K562 (cell line): Measurements from ENCODE around the gene CEP350. TPM values are rescaled to one million over a fixed set of nuclear protein-coding genes. Genes with fewer than 3 reads are reported as not detected.

Source experiments
- ATAC-seq: fragments of 200-7000 bp; cut with Tn5 transposase; 3 replicates; pipeline ENCODE4 v1.9.1; 2020; ENCODE audit warnings: moderate library complexity
- BruUV-seq: library from RNA; stranded (reverse); fragments of 400-500 nt; replicated peaks from 2 replicates; lab custom pipeline; 2021; lab: Mats Ljungman, UMichigan
- CTCF ChIA-PET: fragments of 300-600 bp; formaldehyde crosslinking; extraction: SDS; loops from one replicate; lab custom pipeline; 2021; ENCODE audit warnings: low intra/inter-chr PET ratio; lab: Yijun Ruan, JAX
- POLR2A ChIA-PET: fragments of 300-600, 350-650 bp; sonication (Branson Sonifier 250); formaldehyde crosslinking; extraction: SDS; loops from one replicate; lab custom pipeline; 2021; ENCODE audit warnings: antibody characterized with exemption, inconsistent platforms; lab: Yijun Ruan, JAX
- DNase-seq, 4 experiments: peaks; one replicate each; pipeline versions ENCODE4 v3.0.0 to v3.0.0-alpha.2; 2011 to 2018; ENCODE audit warnings: low spot score in 3 of 4, mixed read lengths in 3 of 4; ENCODE audit errors: extremely low read depth in 1 of 4
- FAIRE-seq: peaks from 2 replicates; lab custom pipeline; 2011; peaks lifted over from hg19 to GRCh38; lab: Jason Lieb, UNC
- H2AFZ ChIP-seq: 2 replicates; pipeline ENCODE4 v1.6.0; 2011; ENCODE audit warnings: low read depth, low read length, control low read depth, inconsistent platforms
- H3K27ac ChIP-seq: fragments of 200-600 bp; 3 replicates; pipeline ENCODE4 v1.8.0; 2011; ENCODE audit warnings: low read depth, mild to moderate bottlenecking, control low read depth, inconsistent platforms, low read length, moderate library complexity, mixed read lengths; ENCODE audit errors: extremely low read depth
- H3K27me3 ChIP-seq, 2 experiments: fragments of 300-600 bp in 1 of 2; 2 replicates in 1 of 2; 3 replicates in 1 of 2; pipeline versions ENCODE4 v1.6.0 to v1.8.0; 2011; ENCODE audit warnings: inconsistent platforms in 2 of 2, low read length in 2 of 2, mild to moderate bottlenecking in 1 of 2, mixed read lengths in 1 of 2, moderate library complexity in 1 of 2; ENCODE audit not compliant: control insufficient read depth in 2 of 2, insufficient read depth in 2 of 2
- H3K36me3 ChIP-seq: fragments of 300-600 bp; 3 replicates; pipeline ENCODE4 v1.8.0; 2011; ENCODE audit warnings: mild to moderate bottlenecking, low read length, inconsistent platforms; ENCODE audit not compliant: control insufficient read depth, insufficient read depth
- H3K4me1 ChIP-seq, 2 experiments: fragments of 200-600 bp in 1 of 2; replicated peaks in 1 of 2; 2 replicates in 1 of 2; 3 replicates in 1 of 2; pipeline versions ENCODE4 v1.5.1 to v1.8.0; 2011; ENCODE audit warnings: inconsistent platforms in 2 of 2, low read length in 2 of 2, mild to moderate bottlenecking in 1 of 2, mixed read lengths in 1 of 2, moderate library complexity in 1 of 2; ENCODE audit not compliant: control insufficient read depth in 2 of 2, insufficient read depth in 2 of 2
- H3K4me2 ChIP-seq: 2 replicates; pipeline ENCODE4 v1.6.1; 2011; ENCODE audit warnings: low read length, control low read depth, inconsistent platforms, mixed read lengths; ENCODE audit not compliant: insufficient read depth
- H3K4me3 ChIP-seq: fragments of 200-600 bp; sonication (generic), shearing (Covaris generic); 2 replicates; pipeline ENCODE4 v1.5.1; 2016; ENCODE audit warnings: control low read depth, inconsistent platforms
- H3K79me2 ChIP-seq: fragments of 200-600 bp; 3 replicates; pipeline ENCODE4 v1.8.0; 2011; ENCODE audit warnings: low read length, inconsistent platforms; ENCODE audit not compliant: control insufficient read depth, insufficient read depth
- H3K9ac ChIP-seq, 2 experiments: 2 replicates each; pipeline versions ENCODE4 v1.6.0 to v1.6.1; 2011; ENCODE audit warnings: low read depth in 2 of 2, low read length in 2 of 2, control low read depth in 1 of 2, inconsistent platforms in 1 of 2, mild to moderate bottlenecking in 1 of 2, mixed read lengths in 1 of 2; ENCODE audit not compliant: insufficient read depth in 1 of 2
- H3K9me1 ChIP-seq: one replicate; pipeline ENCODE4 v1.6.0; 2011; ENCODE audit warnings: inconsistent platforms, mild to moderate bottlenecking, low read length, moderate library complexity; ENCODE audit not compliant: control insufficient read depth, insufficient read depth
- H3K9me3 ChIP-seq: replicated peaks from 2 replicates; pipeline ENCODE4 v1.5.1; 2011; ENCODE audit warnings: low read depth, low read length, inconsistent platforms; ENCODE audit not compliant: control insufficient read depth, insufficient read depth
- H4K20me1 ChIP-seq: replicated peaks from 2 replicates; pipeline ENCODE4 v1.6.1; 2011; ENCODE audit warnings: low read length, inconsistent platforms, mixed read lengths; ENCODE audit not compliant: control insufficient read depth, insufficient read depth
- HNRNPK ChIP-seq: fragments of 200-400 bp; formaldehyde crosslinking; IDR thresholded peaks from one replicate; pipeline ENCODE4 v1.6.1; 2018; ENCODE audit warnings: mild to moderate bottlenecking, low read depth, low read length; ENCODE audit not compliant: poor library complexity, severe bottlenecking
- KAT2B ChIP-seq: IDR thresholded peaks from one replicate; pipeline ENCODE4 v1.6.1; 2012; ENCODE audit warnings: low read depth, mild to moderate bottlenecking, control low read depth, inconsistent platforms, low read length, moderate library complexity
- PCBP1 ChIP-seq: fragments of 200-400 bp; formaldehyde crosslinking; IDR thresholded peaks from 2 replicates; pipeline ENCODE4 v1.6.1; 2018; ENCODE audit warnings: mild to moderate bottlenecking, low read depth, low read length; ENCODE audit not compliant: poor library complexity, severe bottlenecking
- PCBP2 ChIP-seq: fragments of 200-400 bp; formaldehyde crosslinking; IDR thresholded peaks from 2 replicates; pipeline ENCODE4 v1.6.1; 2018; ENCODE audit warnings: low read length, low read depth, mild to moderate bottlenecking, moderate library complexity; ENCODE audit not compliant: poor library complexity, severe bottlenecking
- SAFB ChIP-seq: fragments of 200-400 bp; formaldehyde crosslinking; IDR thresholded peaks from 2 replicates; pipeline ENCODE4 v1.6.1; 2017; ENCODE audit warnings: low read depth, low read length, borderline replicate concordance
- SIN3B ChIP-seq: fragments of 450-650 bp; IDR thresholded peaks from 2 replicates; pipeline ENCODE4 v1.6.1; 2017; ENCODE audit warnings: low read depth, mild to moderate bottlenecking, moderate library complexity
- TCFL5 ChIP-seq: fragments of 250-450 bp; sonication (Bioruptor Pico); conservative IDR thresholded peaks from 2 replicates; pipeline ENCODE4 v1.6.1; 2021; ENCODE audit warnings: mild to moderate bottlenecking, moderate library complexity, matching md5 sums
- WGBS: fragments of 100-300 bp; shearing (Covaris generic); methylation state at CpG from one replicate; pipeline ENCODE4 v1.1.6; 2016; ENCODE audit warnings: low coverage, mixed read lengths; ENCODE audit not compliant: insufficient coverage; ENCODE audit errors: missing lambda C conversion rate; 5-methylcytosine and 5-hydroxymethylcytosine counted together
- in situ Hi-C: fragments of 300-500 bp; cut with MboI; formaldehyde crosslinking; loops from 4 replicates; pipeline ENCODE4 v1.15.0; 2018; ENCODE audit warnings: inconsistent platforms, mixed read lengths
- intact Hi-C: fragments of 100-400 bp; cut with micrococcal nuclease; formaldehyde crosslinking; loops from 2 replicates; pipeline ENCODE4 v1.14.2; 2022
- polyA plus RNA-seq, 8 experiments: library from polyadenylated mRNA; depleted of rRNA in 4 of 8; stranded (reverse) in 5 of 8; unstranded in 3 of 8; fragments of >200 nt; fragmentation: Nextera tagmentation in 2 of 8; fragmentation: Illumina TruSeq in 1 of 8; extraction: Ambion mirVana in 2 of 8; extraction: Trizol in 1 of 8; gene quantifications; 2 replicates each; pipeline versions ENCODE4 v1.2.1 to v1.2.3, GENCODE V29; 2011 to 2014; ENCODE audit warnings: inconsistent platforms in 1 of 8, missing spikeins in 1 of 8
- total RNA-seq, 7 experiments: library from RNA; depleted of rRNA in 6 of 7; stranded (reverse); fragments of >200 nt in 6 of 7; fragmentation: Illumina TruSeq in 2 of 7; extraction: Trizol in 2 of 7; gene quantifications; 2 replicates each; pipeline versions ENCODE4 v1.2.1 to v1.2.3, GENCODE V29; 2011 to 2021; ENCODE audit warnings: low replicate concordance in 1 of 7
- TF ChIP-seq, protein P1 (sequence below), 2 experiments: fragments of 450-650 bp in 1 of 2; IDR thresholded peaks; 2 replicates each; pipeline ENCODE4 v1.6.1; 2011 to 2017; ENCODE audit warnings: low read depth in 2 of 2, antibody characterized with exemption in 1 of 2, borderline replicate concordance in 1 of 2, low read length in 1 of 2, mild to moderate bottlenecking in 1 of 2, mixed read lengths in 1 of 2; ENCODE audit not compliant: control insufficient read depth in 1 of 2

The CEP350 gene
- total and polyA plus RNA-seq, 9 of the 15 experiments (the other 6 are each of a cell fraction or from before 2014, with no cell fraction given): 8.3 to 64.3 (median 28.0) TPM

GRCh38 chr1:180084867-180085266 lies 130.3 kb downstream of the CEP350 start:
- in situ Hi-C loops: no loop called here
- WGBS: 95% methylated on average over 1 of the region's 1 CpG

More at GRCh38 chr1:180084867-180085266, 130.3 kb downstream of the CEP350 start:
- Histone ChIP-seq H3K9ac (no peak overlapping the region), H2AFZ (no peak overlapping the region)
- TF ChIP-seq SIN3B: no peak
- peak; percentile 50 for TF ChIP-seq PCBP1
- TF ChIP-seq TCFL5 (CRISPR knock-in tag): no peak
- peak; percentile 95 for TF ChIP-seq HNRNPK
- TF ChIP-seq, protein P1, sequence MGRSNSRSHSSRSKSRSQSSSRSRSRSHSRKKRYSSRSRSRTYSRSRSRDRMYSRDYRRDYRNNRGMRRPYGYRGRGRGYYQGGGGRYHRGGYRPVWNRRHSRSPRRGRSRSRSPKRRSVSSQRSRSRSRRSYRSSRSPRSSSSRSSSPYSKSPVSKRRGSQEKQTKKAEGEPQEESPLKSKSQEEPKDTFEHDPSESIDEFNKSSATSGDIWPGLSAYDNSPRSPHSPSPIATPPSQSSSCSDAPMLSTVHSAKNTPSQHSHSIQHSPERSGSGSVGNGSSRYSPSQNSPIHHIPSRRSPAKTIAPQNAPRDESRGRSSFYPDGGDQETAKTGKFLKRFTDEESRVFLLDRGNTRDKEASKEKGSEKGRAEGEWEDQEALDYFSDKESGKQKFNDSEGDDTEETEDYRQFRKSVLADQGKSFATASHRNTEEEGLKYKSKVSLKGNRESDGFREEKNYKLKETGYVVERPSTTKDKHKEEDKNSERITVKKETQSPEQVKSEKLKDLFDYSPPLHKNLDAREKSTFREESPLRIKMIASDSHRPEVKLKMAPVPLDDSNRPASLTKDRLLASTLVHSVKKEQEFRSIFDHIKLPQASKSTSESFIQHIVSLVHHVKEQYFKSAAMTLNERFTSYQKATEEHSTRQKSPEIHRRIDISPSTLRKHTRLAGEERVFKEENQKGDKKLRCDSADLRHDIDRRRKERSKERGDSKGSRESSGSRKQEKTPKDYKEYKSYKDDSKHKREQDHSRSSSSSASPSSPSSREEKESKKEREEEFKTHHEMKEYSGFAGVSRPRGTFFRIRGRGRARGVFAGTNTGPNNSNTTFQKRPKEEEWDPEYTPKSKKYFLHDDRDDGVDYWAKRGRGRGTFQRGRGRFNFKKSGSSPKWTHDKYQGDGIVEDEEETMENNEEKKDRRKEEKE (IDR thresholded peaks at IDR 0.05; ENCODE audit: borderline replicate concordance in 1 of 2, control insufficient read depth in 1 of 2, low read depth in 2 of 2, low read length in 1 of 2): 0 out of 4 replicates have a peak, but pooled peaks of 1 of the 2 experiments have one; percentile 26
- no peak for TF ChIP-seq KAT2B
- TF ChIP-seq PCBP2: peak; percentile 92
- TF ChIP-seq SAFB: no peak
- TF ChIP-seq, all 486 proteins: peak for 4
- Histone ChIP-seq H3K4me3 (no peak overlapping the region), H3K27me3 (no peaks in the 10 kb centered on the region), H3K27ac (no peak overlapping the region), H3K79me2 (no peaks in the 10 kb centered on the region), H3K9me3 (no peaks in the 10 kb centered on the region), H3K4me2 (no peak overlapping the region), H3K36me3 (peaks cover 67% of the 10 kb centered on the region; the same call in 2 of the 3 replicates), H3K9me1 (no peaks in the 10 kb centered on the region), H3K4me1 (no peaks in the 10 kb centered on the region), H4K20me1 (no peaks in the 10 kb centered on the region)
- POLR2A ChIA-PET: interaction anchor here (1.1 kb wide), 1 partner anchor 11 kb away, joined by 5 read pairs; no protein-coding TSS in a partner anchor
- intact Hi-C loops: no loop called here
- ATAC-seq: no peak
- DNase-seq: no peak
- no TSS peak for BruUV-seq
- CTCF ChIA-PET: no interaction called here
- no peak for FAIRE-seq
